GM12878 (cell line): ENCODE measurements around the gene INO80B.

Experiments used
- ESRRA ChIP-seq: IDR thresholded peaks from 2 replicates; pipeline ENCODE4 v1.6.1; 2012; ENCODE audit warnings: mild to moderate bottlenecking, low read length, improper control_type of control experiment
- EZH2 ChIP-seq: IDR thresholded peaks from 2 replicates; pipeline ENCODE4 v1.6.1; 2012; ENCODE audit warnings: low read depth, mild to moderate bottlenecking, control low read depth, inconsistent platforms, low read length, borderline replicate concordance; ENCODE audit not compliant: control insufficient read depth
- FOS ChIP-seq: IDR thresholded peaks from 3 replicates; pipeline ENCODE4 v1.6.1; 2011; ENCODE audit warnings: borderline replicate concordance; ENCODE audit not compliant: insufficient read length; ENCODE audit errors: extremely low read depth
- MYC ChIP-seq: IDR thresholded peaks from 2 replicates; pipeline ENCODE4 v1.6.1; 2011; ENCODE audit warnings: mild to moderate bottlenecking, low read length, moderate library complexity, inconsistent platforms; ENCODE audit not compliant: insufficient read depth, insufficient replicate concordance, insufficient read length, severe bottlenecking
- PBX3 ChIP-seq: IDR thresholded peaks from 2 replicates; pipeline ENCODE4 v1.6.1; 2011; ENCODE audit warnings: mild to moderate bottlenecking, low read depth, low read length, moderate library complexity; ENCODE audit not compliant: insufficient replicate concordance
- POLR2A ChIP-seq: IDR thresholded peaks from 2 replicates; pipeline ENCODE4 v1.6.1; 2011; ENCODE audit warnings: low read depth, mild to moderate bottlenecking, low read length
- RCOR1 ChIP-seq: conservative IDR thresholded peaks from 2 replicates; pipeline ENCODE4 v1.6.1; 2012; ENCODE audit warnings: low read depth, low read length, improper control_type of control experiment
- SPI1 ChIP-seq: IDR thresholded peaks from 2 replicates; pipeline ENCODE4 v1.6.1; 2011; ENCODE audit warnings: low read depth, mild to moderate bottlenecking, low read length, moderate library complexity, borderline replicate concordance; ENCODE audit not compliant: insufficient read depth
- ZZZ3 ChIP-seq: IDR thresholded peaks from 2 replicates; pipeline ENCODE4 v1.6.1; 2011; ENCODE audit warnings: low read depth; ENCODE audit not compliant: control insufficient read depth, insufficient read length
- TF ChIP-seq, protein P1 (sequence below): fragments of 450-650 bp; IDR thresholded peaks from 2 replicates; pipeline ENCODE4 v1.6.1; 2018; ENCODE audit warnings: mild to moderate bottlenecking, low read depth, moderate library complexity; ENCODE audit not compliant: partially characterized antibody
- TF ChIP-seq, protein P2 (sequence below), 3 experiments: IDR thresholded peaks in 2 of 3; conservative IDR thresholded peaks in 1 of 3; 2 replicates each; pipeline ENCODE4 v1.5.1; 2011; ENCODE audit warnings: low read depth in 3 of 3, low read length in 3 of 3, mild to moderate bottlenecking in 3 of 3, control low read depth in 2 of 3, moderate library complexity in 2 of 3, inconsistent platforms in 1 of 3, mixed read lengths in 1 of 3; ENCODE audit not compliant: control insufficient read depth in 2 of 3, insufficient read depth in 1 of 3; ENCODE audit errors: extremely low read depth in 1 of 3

DNA sequence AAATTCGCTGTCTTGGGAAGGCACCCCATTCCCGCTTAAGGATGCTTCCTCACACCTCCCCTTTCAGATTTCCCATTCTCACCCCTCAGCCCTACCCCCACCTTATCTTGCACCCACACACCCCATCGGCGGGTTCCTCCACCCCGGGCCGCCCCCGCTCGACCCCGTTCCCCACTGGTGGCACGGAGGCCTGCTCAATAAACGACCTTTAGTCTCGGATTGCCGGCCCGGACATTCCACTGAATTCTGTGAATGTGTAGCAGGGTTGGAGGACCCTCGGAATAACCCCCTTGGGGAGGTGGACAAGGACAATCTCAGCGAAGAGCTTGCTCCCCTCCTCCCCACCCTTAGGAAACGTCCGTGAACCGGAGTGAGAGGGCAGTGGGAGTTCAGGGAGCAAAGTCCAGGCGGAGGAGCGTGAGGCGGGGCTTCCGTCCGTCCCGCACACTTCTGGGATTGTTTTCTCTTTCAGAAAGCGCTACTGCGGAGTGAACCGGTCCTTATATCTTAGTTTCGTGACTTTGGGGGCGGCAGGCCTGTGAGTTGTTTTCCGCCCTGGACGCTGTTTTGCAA, 47.3 kb downstream of the INO80B start:
- TF ChIP-seq, protein P1, sequence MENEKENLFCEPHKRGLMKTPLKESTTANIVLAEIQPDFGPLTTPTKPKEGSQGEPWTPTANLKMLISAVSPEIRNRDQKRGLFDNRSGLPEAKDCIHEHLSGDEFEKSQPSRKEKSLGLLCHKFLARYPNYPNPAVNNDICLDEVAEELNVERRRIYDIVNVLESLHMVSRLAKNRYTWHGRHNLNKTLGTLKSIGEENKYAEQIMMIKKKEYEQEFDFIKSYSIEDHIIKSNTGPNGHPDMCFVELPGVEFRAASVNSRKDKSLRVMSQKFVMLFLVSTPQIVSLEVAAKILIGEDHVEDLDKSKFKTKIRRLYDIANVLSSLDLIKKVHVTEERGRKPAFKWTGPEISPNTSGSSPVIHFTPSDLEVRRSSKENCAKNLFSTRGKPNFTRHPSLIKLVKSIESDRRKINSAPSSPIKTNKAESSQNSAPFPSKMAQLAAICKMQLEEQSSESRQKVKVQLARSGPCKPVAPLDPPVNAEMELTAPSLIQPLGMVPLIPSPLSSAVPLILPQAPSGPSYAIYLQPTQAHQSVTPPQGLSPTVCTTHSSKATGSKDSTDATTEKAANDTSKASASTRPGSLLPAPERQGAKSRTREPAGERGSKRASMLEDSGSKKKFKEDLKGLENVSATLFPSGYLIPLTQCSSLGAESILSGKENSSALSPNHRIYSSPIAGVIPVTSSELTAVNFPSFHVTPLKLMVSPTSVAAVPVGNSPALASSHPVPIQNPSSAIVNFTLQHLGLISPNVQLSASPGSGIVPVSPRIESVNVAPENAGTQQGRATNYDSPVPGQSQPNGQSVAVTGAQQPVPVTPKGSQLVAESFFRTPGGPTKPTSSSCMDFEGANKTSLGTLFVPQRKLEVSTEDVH: no peak
- TF ChIP-seq, protein P2, sequence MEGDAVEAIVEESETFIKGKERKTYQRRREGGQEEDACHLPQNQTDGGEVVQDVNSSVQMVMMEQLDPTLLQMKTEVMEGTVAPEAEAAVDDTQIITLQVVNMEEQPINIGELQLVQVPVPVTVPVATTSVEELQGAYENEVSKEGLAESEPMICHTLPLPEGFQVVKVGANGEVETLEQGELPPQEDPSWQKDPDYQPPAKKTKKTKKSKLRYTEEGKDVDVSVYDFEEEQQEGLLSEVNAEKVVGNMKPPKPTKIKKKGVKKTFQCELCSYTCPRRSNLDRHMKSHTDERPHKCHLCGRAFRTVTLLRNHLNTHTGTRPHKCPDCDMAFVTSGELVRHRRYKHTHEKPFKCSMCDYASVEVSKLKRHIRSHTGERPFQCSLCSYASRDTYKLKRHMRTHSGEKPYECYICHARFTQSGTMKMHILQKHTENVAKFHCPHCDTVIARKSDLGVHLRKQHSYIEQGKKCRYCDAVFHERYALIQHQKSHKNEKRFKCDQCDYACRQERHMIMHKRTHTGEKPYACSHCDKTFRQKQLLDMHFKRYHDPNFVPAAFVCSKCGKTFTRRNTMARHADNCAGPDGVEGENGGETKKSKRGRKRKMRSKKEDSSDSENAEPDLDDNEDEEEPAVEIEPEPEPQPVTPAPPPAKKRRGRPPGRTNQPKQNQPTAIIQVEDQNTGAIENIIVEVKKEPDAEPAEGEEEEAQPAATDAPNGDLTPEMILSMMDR (IDR thresholded peaks at IDR 0.05 in 2 of 3, conservative IDR thresholded peaks at IDR 0.05 in 1 of 3; ENCODE audit: control insufficient read depth in 2 of 3, extremely low read depth in 1 of 3, insufficient read depth in 1 of 3, low read depth in 3 of 3, low read length in 3 of 3): no peak
- no peak for TF ChIP-seq SPI1
- no peak for TF ChIP-seq PBX3
- TF ChIP-seq MYC: no peak
- TF ChIP-seq POLR2A: no peak
- no peak for TF ChIP-seq EZH2
- no peak for TF ChIP-seq RCOR1
- TF ChIP-seq ESRRA: no peak
- TF ChIP-seq ZZZ3: no peak
- TF ChIP-seq FOS: no peak
